ENCODE results near the gene PALLD.

The PALLD gene

GRCh38 chr4:168864821-168865541 is 368.1 kb downstream of the PALLD start:
- DNase-seq: peak; percentile 18

- DNase-seq: no peak
These were observed 369.0 kb downstream of the PALLD start for GRCh38 chr4:168865854-168866253.

- DNase-seq: no peak
These were observed 369.8 kb downstream of the PALLD start for GRCh38 chr4:168866635-168867034.

GRCh38 chr4:168867128-168867527 is 370.3 kb downstream of the PALLD start:
- no peak for DNase-seq

- peak; percentile 64 for DNase-seq
These were observed 371.4 kb downstream of the PALLD start for GRCh38 chr4:168868044-168868781.

- no peak for DNase-seq
These were observed 371.9 kb downstream of the PALLD start for GRCh38 chr4:168868802-168869201.

- no peak for DNase-seq
These were observed 373.2 kb downstream of the PALLD start for GRCh38 chr4:168870004-168870403.

GRCh38 chr4:168871632-168872031 is 374.8 kb downstream of the PALLD start:
- no peak for DNase-seq

- no peak for DNase-seq
These were observed 377.2 kb downstream of the PALLD start for GRCh38 chr4:168874083-168874482.

- no peak for DNase-seq
These were observed 379.3 kb downstream of the PALLD start for GRCh38 chr4:168876106-168876505.

GRCh38 chr4:168877511-168878491 is 380.9 kb downstream of the PALLD start:
- no peak for DNase-seq

- no peak for DNase-seq
These were observed 381.8 kb downstream of the PALLD start for GRCh38 chr4:168878623-168879022.

- DNase-seq: no peak
These were observed 382.3 kb downstream of the PALLD start for GRCh38 chr4:168879188-168879587.

- DNase-seq: no peak
These were observed 383.3 kb downstream of the PALLD start for GRCh38 chr4:168880072-168880675.

- DNase-seq: no peak
These were observed 384.2 kb downstream of the PALLD start for GRCh38 chr4:168880811-168881595.

GRCh38 chr4:168881781-168882420 is 385.0 kb downstream of the PALLD start:
- no peak for DNase-seq

- DNase-seq: no peak
These were observed 385.9 kb downstream of the PALLD start for GRCh38 chr4:168882650-168883233.

- DNase-seq: no peak
These were observed 386.7 kb downstream of the PALLD start for GRCh38 chr4:168883513-168883912.

GRCh38 chr4:168884251-168885124 is 387.6 kb downstream of the PALLD start:
- no peak for DNase-seq

- no peak for DNase-seq
These were observed 388.5 kb downstream of the PALLD start for GRCh38 chr4:168885400-168885799.
